GM12878 (cell line): ENCODE measurements around the gene CLRN1. TPM values are rescaled to one million over a fixed set of nuclear protein-coding genes. Genes with fewer than 3 reads are reported as not detected.

Experiments
- ATAC-seq: fragments of 200-7000 bp; cut with Tn5 transposase; 3 replicates; pipeline ENCODE4 v1.9.1; 2020; ENCODE audit warnings: mild to moderate bottlenecking, moderate library complexity
- BruUV-seq: library from RNA; stranded (reverse); fragments of 400-500 nt; replicated peaks from 2 replicates; lab custom pipeline; 2021; lab: Mats Ljungman, UMichigan
- CTCF ChIA-PET: fragments of 300-600 bp; sonication (Branson Sonifier 250); formaldehyde crosslinking; extraction: SDS; loops from one replicate; lab custom pipeline; 2021; ENCODE audit warnings: inconsistent platforms; lab: Yijun Ruan, JAX
- POLR2A ChIA-PET: fragments of 350-600 bp; formaldehyde crosslinking; extraction: SDS; loops from one replicate; lab custom pipeline; 2021; ENCODE audit warnings: inconsistent platforms; lab: Charles Lee
- RAD21 ChIA-PET: fragments of 300-600 bp; sonication (Branson Sonifier 250); formaldehyde crosslinking; loops from one replicate; lab custom pipeline; 2023; ENCODE audit warnings: antibody characterized with exemption; ENCODE audit not compliant: unreplicated experiment; lab: Charles Lee
- SMC1A ChIA-PET: fragments of 300-600 bp; sonication (Branson Sonifier 250); formaldehyde crosslinking; loops from one replicate; lab custom pipeline; 2023; ENCODE audit not compliant: unreplicated experiment, uncharacterized antibody; lab: Charles Lee
- DNase-seq: peaks from one replicate; pipeline ENCODE4 v3.0.0-alpha.2; 2011; ENCODE audit warnings: low read depth, low spot score
- FAIRE-seq: peaks from 3 replicates; lab custom pipeline; 2011; peaks lifted over from hg19 to GRCh38; lab: Jason Lieb, UNC
- H2AFZ ChIP-seq: 2 replicates; pipeline ENCODE4 v1.6.0; 2011; ENCODE audit warnings: low read depth, low read length, control low read depth; ENCODE audit not compliant: control insufficient read depth
- H3K27ac ChIP-seq: 2 replicates; pipeline ENCODE4 v1.5.1; 2011; ENCODE audit warnings: control low read depth; ENCODE audit not compliant: control insufficient read depth, insufficient read depth
- H3K27me3 ChIP-seq, 2 experiments: replicated peaks in 1 of 2; 2 replicates each; pipeline versions ENCODE4 v1.6.0 to v1.6.1; 2011; ENCODE audit warnings: low read length in 1 of 2; ENCODE audit not compliant: control insufficient read depth in 2 of 2, insufficient read depth in 2 of 2
- H3K36me3 ChIP-seq, 2 experiments: 2 replicates each; pipeline ENCODE4 v1.5.1; 2011; ENCODE audit warnings: low read length in 1 of 2; ENCODE audit not compliant: control insufficient read depth in 2 of 2, insufficient read depth in 2 of 2
- H3K4me1 ChIP-seq: 2 replicates; pipeline ENCODE4 v1.6.1; 2011; ENCODE audit warnings: mild to moderate bottlenecking, low read length, moderate library complexity, mixed read lengths; ENCODE audit not compliant: control insufficient read depth, insufficient read depth
- H3K4me2 ChIP-seq: 2 replicates; pipeline ENCODE4 v1.6.0; 2011; ENCODE audit warnings: control low read depth; ENCODE audit not compliant: control insufficient read depth, insufficient read depth
- H3K4me3 ChIP-seq: fragments of 200-600 bp; sonication (generic); 2 replicates; pipeline ENCODE4 v1.5.1; 2016
- H3K79me2 ChIP-seq: 2 replicates; pipeline ENCODE4 v1.6.0; 2011; ENCODE audit warnings: low read length; ENCODE audit not compliant: control insufficient read depth, insufficient read depth
- H3K9ac ChIP-seq: 2 replicates; pipeline ENCODE4 v1.8.0; 2011; ENCODE audit warnings: low read length, control low read depth, mixed read lengths; ENCODE audit not compliant: control insufficient read depth, insufficient read depth
- H3K9me3 ChIP-seq: replicated peaks from 3 replicates; pipeline ENCODE4 v1.5.1; 2011; ENCODE audit warnings: mild to moderate bottlenecking, low read length; ENCODE audit not compliant: control insufficient read depth, insufficient read depth
- H4K20me1 ChIP-seq: 2 replicates; pipeline ENCODE4 v1.6.0; 2011; ENCODE audit not compliant: control insufficient read depth, insufficient read depth
- BACH1 ChIP-seq: fragments of 450-650 bp; IDR thresholded peaks from 2 replicates; pipeline ENCODE4 v1.6.1; 2017; ENCODE audit warnings: mild to moderate bottlenecking, borderline replicate concordance
- IRF4 ChIP-seq: IDR thresholded peaks from 2 replicates; pipeline ENCODE4 v1.6.1; 2011; ENCODE audit warnings: low read depth, low read length
- MEF2A ChIP-seq: IDR thresholded peaks from 2 replicates; pipeline ENCODE4 v1.6.1; 2011; ENCODE audit warnings: low read depth, mild to moderate bottlenecking, low read length, moderate library complexity; ENCODE audit not compliant: insufficient read depth
- PAX8 ChIP-seq: fragments of 450-650 bp; IDR thresholded peaks from 2 replicates; pipeline ENCODE4 v1.6.1; 2017; ENCODE audit warnings: mild to moderate bottlenecking, moderate library complexity
- RAD21 ChIP-seq: IDR thresholded peaks from 2 replicates; pipeline ENCODE4 v1.6.1; 2011; ENCODE audit warnings: mild to moderate bottlenecking, low read depth, low read length, moderate library complexity; ENCODE audit not compliant: insufficient read depth
- RAD51 ChIP-seq: fragments of 450-650 bp; IDR thresholded peaks from 2 replicates; pipeline ENCODE4 v1.6.1; 2016; ENCODE audit warnings: moderate library complexity, mild to moderate bottlenecking, inconsistent platforms
- SMAD5 ChIP-seq: IDR thresholded peaks from 2 replicates; pipeline ENCODE4 v1.6.1; 2016; ENCODE audit warnings: antibody characterized with exemption, low read depth
- SP1 ChIP-seq: IDR thresholded peaks from one replicate; pipeline ENCODE4 v1.6.1; 2011; ENCODE audit warnings: low read depth, low read length
- STAT3 ChIP-seq: IDR thresholded peaks from 2 replicates; pipeline ENCODE4 v1.6.1; 2011; ENCODE audit warnings: low read depth, low read length, improper control_type of control experiment
- TCF7 ChIP-seq: IDR thresholded peaks from 2 replicates; pipeline ENCODE4 v1.6.1; 2014; ENCODE audit warnings: antibody characterized with exemption, borderline replicate concordance
- ZNF384 ChIP-seq: IDR thresholded peaks from 2 replicates; pipeline ENCODE4 v1.6.1; 2012; ENCODE audit warnings: low read depth, mild to moderate bottlenecking, low read length, improper control_type of control experiment, borderline replicate concordance
- WGBS: methylation state at CpG from one replicate; pipeline ENCODE4 v1.1.6; 2016; ENCODE audit warnings: low lambda C conversion rate; ENCODE audit not compliant: insufficient replicate concordance, insufficient coverage; ENCODE audit errors: missing lambda C conversion rate; 5-methylcytosine and 5-hydroxymethylcytosine counted together
- in situ Hi-C: fragments of 300-500 bp; cut with MboI; formaldehyde crosslinking; loops from 9 replicates; pipeline ENCODE4 v1.14.3; 2018; ENCODE audit warnings: mixed read lengths
- intact Hi-C: fragments of 100-400 bp; cut with micrococcal nuclease; formaldehyde crosslinking; loops from one replicate; pipeline ENCODE4 v1.14.2; 2022; ENCODE audit not compliant: unreplicated experiment
- polyA plus RNA-seq, 11 experiments: library from polyadenylated mRNA; depleted of rRNA in 4 of 11; unstranded in 6 of 11; stranded (reverse) in 5 of 11; fragments of >200 nt; fragmentation: Nextera tagmentation in 4 of 11; fragmentation: Illumina TruSeq in 1 of 11; extraction: Ambion mirVana in 4 of 11; extraction: Trizol in 1 of 11; gene quantifications; 1 replicate in 1 of 11; 2 replicates in 10 of 11; pipeline versions ENCODE4 v1.2.1 to v1.2.3, GENCODE V29; 2011 to 2016; ENCODE audit warnings: inconsistent platforms in 2 of 11, missing spikeins in 2 of 11, low read depth in 1 of 11
- total RNA-seq, 4 experiments: library from RNA; depleted of rRNA in 3 of 4; stranded (reverse); fragments of >200 nt in 3 of 4; fragmentation: Illumina TruSeq in 1 of 4; extraction: Trizol in 1 of 4; gene quantifications; 2 replicates each; pipeline versions ENCODE4 v1.2.1 to v1.2.3, GENCODE V29; 2013 to 2021
- TF ChIP-seq, protein P1 (sequence below): fragments of 450-650 bp; IDR thresholded peaks from 2 replicates; pipeline ENCODE4 v1.6.1; 2017; ENCODE audit warnings: mild to moderate bottlenecking, moderate library complexity
- TF ChIP-seq, protein P2 (sequence below): fragments of 150-350 bp; IDR thresholded peaks from 2 replicates; pipeline ENCODE4 v1.6.1; 2016; ENCODE audit warnings: low read depth, low read length
- TF ChIP-seq, protein P3 (sequence below): IDR thresholded peaks from 2 replicates; pipeline ENCODE4 v1.6.1; 2011; ENCODE audit warnings: low read depth, low read length, improper control_type of control experiment, borderline replicate concordance

The CLRN1 gene
- total and polyA plus RNA-seq, 10 of the 15 experiments (the other 5 are each of a cell fraction or from before 2014, with no cell fraction given), result not detected

DNA sequence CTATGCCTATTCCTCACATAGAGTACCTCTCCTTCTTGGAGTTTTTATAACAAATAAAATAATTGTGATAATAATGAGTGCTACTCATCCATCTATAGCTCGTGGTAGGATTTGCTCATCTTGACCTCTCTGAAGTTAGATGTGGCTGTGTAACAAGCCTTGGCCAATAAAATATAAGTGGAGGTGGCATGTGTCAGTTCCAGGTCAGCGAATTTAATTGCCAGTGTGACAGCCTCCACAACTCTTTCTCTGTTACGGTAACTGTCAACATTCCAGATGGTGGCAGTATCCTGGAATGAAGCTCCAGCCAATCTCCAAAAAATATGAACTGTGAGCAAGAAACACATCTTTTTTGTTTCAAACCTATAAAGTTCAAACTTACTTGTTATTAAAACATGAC, 13.8 kb downstream of the CLRN1 start:
- CTCF ChIA-PET, result no interaction called here
- SMC1A ChIA-PET, result no interaction called here
- intact Hi-C loops, result no loop called here
- RAD21 ChIA-PET, result no interaction called here
- Histone ChIP-seq H2AFZ (no peak overlapping the region), H3K4me2 (no peak overlapping the region), H3K27me3 (peaks cover 0 to 3% of the 10 kb centered on the region in 2 experiments; a peak in 1 of 4 replicates), H3K27ac (no peak overlapping the region), H3K36me3 (no peaks in the 10 kb centered on the region), H3K4me3 (no peak overlapping the region), H3K9me3 (no peaks in the 10 kb centered on the region), H4K20me1 (no peaks in the 10 kb centered on the region; the same call in 1 of the 2 replicates), H3K4me1 (no peaks in the 10 kb centered on the region), H3K79me2 (no peaks in the 10 kb centered on the region), H3K9ac (no peak overlapping the region)
- POLR2A ChIA-PET, result no interaction called here
- WGBS, result 39% methylated on average over 3 of the region's 3 CpGs
- BruUV-seq, result no TSS peak
- DNase-seq, result no peak
- ATAC-seq, result no peak
- in situ Hi-C loops, result no loop called here
- no peak for FAIRE-seq
- no peak for TF ChIP-seq TCF7
- TF ChIP-seq SMAD5, result no peak
- TF ChIP-seq, protein P1, sequence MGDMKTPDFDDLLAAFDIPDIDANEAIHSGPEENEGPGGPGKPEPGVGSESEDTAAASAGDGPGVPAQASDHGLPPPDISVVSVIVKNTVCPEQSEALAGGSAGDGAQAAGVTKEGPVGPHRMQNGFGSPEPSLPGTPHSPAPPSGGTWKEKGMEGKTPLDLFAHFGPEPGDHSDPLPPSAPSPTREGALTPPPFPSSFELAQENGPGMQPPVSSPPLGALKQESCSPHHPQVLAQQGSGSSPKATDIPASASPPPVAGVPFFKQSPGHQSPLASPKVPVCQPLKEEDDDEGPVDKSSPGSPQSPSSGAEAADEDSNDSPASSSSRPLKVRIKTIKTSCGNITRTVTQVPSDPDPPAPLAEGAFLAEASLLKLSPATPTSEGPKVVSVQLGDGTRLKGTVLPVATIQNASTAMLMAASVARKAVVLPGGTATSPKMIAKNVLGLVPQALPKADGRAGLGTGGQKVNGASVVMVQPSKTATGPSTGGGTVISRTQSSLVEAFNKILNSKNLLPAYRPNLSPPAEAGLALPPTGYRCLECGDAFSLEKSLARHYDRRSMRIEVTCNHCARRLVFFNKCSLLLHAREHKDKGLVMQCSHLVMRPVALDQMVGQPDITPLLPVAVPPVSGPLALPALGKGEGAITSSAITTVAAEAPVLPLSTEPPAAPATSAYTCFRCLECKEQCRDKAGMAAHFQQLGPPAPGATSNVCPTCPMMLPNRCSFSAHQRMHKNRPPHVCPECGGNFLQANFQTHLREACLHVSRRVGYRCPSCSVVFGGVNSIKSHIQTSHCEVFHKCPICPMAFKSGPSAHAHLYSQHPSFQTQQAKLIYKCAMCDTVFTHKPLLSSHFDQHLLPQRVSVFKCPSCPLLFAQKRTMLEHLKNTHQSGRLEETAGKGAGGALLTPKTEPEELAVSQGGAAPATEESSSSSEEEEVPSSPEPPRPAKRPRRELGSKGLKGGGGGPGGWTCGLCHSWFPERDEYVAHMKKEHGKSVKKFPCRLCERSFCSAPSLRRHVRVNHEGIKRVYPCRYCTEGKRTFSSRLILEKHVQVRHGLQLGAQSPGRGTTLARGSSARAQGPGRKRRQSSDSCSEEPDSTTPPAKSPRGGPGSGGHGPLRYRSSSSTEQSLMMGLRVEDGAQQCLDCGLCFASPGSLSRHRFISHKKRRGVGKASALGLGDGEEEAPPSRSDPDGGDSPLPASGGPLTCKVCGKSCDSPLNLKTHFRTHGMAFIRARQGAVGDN, result no peak
- TF ChIP-seq, protein P2, sequence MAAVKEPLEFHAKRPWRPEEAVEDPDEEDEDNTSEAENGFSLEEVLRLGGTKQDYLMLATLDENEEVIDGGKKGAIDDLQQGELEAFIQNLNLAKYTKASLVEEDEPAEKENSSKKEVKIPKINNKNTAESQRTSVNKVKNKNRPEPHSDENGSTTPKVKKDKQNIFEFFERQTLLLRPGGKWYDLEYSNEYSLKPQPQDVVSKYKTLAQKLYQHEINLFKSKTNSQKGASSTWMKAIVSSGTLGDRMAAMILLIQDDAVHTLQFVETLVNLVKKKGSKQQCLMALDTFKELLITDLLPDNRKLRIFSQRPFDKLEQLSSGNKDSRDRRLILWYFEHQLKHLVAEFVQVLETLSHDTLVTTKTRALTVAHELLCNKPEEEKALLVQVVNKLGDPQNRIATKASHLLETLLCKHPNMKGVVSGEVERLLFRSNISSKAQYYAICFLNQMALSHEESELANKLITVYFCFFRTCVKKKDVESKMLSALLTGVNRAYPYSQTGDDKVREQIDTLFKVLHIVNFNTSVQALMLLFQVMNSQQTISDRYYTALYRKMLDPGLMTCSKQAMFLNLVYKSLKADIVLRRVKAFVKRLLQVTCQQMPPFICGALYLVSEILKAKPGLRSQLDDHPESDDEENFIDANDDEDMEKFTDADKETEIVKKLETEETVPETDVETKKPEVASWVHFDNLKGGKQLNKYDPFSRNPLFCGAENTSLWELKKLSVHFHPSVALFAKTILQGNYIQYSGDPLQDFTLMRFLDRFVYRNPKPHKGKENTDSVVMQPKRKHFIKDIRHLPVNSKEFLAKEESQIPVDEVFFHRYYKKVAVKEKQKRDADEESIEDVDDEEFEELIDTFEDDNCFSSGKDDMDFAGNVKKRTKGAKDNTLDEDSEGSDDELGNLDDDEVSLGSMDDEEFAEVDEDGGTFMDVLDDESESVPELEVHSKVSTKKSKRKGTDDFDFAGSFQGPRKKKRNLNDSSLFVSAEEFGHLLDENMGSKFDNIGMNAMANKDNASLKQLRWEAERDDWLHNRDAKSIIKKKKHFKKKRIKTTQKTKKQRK, result no peak
- TF ChIP-seq STAT3, result no peak
- TF ChIP-seq ZNF384, result no peak
- no peak for TF ChIP-seq RAD51
- TF ChIP-seq IRF4, result no peak
- TF ChIP-seq BACH1, result no peak
- TF ChIP-seq, protein P3, sequence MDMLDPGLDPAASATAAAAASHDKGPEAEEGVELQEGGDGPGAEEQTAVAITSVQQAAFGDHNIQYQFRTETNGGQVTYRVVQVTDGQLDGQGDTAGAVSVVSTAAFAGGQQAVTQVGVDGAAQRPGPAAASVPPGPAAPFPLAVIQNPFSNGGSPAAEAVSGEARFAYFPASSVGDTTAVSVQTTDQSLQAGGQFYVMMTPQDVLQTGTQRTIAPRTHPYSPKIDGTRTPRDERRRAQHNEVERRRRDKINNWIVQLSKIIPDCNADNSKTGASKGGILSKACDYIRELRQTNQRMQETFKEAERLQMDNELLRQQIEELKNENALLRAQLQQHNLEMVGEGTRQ, result no peak
- no peak for TF ChIP-seq RAD21
- TF ChIP-seq SP1, result no peak
- TF ChIP-seq PAX8, result no peak
- TF ChIP-seq MEF2A, result no peak
